ENCODE data around the gene GPATCH2L.

DNA sequence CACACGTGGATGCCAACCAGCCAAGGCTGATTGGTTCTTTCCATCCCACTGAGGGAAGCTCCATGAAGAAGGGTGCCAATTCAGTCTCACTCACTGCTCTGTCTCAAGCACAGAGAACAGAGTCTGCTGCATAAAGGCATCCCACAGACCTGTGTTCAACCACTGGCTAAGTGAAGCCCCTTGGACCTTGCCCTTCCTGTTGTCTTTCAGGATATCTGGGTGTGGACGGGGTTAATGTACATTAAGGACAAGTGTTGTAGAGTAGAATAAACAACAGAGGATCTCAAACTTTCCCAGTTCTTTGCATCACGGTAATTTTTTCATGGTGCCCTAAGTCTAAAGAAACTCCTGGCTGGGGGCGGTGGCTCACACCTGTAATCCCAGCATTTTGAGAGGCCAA, 33.1 kb upstream of the GPATCH2L start:
- TF ChIP-seq, protein P1, sequence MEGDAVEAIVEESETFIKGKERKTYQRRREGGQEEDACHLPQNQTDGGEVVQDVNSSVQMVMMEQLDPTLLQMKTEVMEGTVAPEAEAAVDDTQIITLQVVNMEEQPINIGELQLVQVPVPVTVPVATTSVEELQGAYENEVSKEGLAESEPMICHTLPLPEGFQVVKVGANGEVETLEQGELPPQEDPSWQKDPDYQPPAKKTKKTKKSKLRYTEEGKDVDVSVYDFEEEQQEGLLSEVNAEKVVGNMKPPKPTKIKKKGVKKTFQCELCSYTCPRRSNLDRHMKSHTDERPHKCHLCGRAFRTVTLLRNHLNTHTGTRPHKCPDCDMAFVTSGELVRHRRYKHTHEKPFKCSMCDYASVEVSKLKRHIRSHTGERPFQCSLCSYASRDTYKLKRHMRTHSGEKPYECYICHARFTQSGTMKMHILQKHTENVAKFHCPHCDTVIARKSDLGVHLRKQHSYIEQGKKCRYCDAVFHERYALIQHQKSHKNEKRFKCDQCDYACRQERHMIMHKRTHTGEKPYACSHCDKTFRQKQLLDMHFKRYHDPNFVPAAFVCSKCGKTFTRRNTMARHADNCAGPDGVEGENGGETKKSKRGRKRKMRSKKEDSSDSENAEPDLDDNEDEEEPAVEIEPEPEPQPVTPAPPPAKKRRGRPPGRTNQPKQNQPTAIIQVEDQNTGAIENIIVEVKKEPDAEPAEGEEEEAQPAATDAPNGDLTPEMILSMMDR (IDR thresholded peaks at IDR 0.05; ENCODE audit: low read length) = no peak
- no peak for TF ChIP-seq EZH2 (IDR thresholded peaks at IDR 0.05; ENCODE audit: borderline replicate concordance, low read length)

Data from OCI-LY1 (cell line).